ENCODE measurements around the gene TMEM45B. TPM values are rescaled to one million over a fixed set of nuclear protein-coding genes. Genes with fewer than 3 reads are reported as not detected.

Gene TMEM45B
- 0.06 to 0.13 TPM (median 0.08 TPM) in 5 replicates for total RNA-seq (2022; extraction: Qiagen RNA extraction)

DNA sequence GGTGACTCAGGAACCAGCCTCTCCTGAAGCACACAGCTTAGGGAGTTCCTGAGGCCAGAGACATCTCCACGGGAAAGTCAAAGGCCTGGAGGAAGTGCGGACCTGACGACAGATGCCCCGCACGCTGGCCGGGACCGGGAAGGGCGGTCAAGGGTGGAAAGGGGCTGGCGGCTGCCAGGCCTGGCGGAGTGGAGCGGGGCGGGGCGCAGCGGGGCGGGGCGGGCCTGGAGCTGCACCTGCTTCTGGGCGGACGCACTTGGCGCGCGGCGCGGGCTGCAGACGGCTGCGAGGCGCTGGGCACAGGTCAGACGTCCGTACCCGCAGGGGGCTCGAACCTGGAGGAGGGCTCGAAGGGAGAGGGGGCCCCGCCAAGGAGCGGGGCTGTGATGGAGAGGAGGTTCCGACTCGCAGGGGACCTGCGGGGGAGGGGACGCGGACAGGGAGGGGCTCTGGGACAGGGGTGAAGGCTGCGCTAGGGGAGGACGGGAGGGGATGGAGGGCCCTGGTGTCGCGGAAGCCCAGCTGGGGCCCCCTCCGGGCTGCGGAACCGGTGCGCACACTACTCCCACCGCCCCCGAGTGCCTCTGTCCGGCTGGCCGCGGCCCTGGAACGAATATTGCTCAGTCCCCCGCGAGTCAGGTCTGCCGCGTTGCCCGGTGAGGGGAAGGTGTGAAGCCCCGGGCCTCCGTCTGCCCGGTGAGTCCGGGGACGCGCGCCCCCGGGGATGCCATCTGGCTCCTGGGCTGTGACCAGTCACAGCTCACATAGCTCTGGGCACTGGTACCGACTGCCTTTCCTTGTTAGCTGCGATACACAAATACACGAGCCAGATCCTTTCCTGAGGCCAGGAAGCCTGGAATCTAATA, at the start of gene TMEM45B:
Gene TMEM45B, plus strand, starts transcription at position 253 of the 866 bp plus-strand sequence. CDS start 36,635 bp downstream, outside the sequence.

DNA sequence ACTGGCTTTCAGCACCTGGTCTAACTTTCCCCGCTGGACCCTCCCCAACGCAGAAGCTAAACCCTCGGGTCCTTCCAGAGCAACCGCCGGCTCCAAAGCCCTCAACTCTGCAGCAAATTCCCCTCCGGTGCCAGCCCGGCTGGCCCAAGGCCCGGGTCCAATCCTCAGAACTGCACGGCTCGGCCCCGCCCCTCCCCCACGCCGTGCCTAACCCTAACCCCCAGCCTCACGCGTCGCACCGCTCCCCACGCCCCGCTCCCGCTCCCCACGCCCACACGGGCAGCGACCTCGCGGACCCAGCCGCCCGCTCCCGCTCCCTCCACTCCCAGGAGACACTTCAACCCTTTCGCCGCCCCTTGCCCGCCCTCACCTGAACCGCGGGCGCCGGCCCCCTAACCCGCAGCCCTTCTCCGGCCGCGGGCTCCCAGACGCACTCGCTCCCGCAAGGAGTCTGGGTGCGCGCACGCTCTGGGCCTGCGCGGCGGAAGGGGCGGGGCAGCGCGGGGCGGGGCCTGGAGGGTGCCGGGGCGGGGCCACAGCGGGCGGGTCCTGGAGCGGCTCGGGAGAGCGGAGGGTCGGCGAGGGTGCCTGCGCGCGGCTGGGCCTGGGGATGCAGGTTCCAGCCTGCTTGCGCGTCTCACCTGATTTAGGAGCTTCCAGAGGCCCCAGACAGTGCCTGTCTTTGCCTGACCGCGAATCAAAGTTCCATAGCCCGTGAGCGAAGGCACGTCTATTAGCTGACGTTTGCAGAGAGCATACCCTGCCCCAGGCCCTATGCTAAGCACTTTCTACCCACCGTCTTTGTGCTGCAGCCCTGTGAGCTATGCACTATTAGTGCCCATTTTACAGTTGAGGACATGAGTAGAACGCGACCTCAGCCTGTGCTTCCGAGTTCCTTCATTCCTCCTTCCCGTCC, 79.7 kb downstream of the TMEM45B start, which contains the start of gene NFRKB:
Gene NFRKB, minus strand, starts transcription at position 453 of the 916 bp plus-strand sequence. CDS start 2,729 bp downstream, outside the sequence.

Other genes starting within 250 kb of the TMEM45B start
- 10.5 to 12.7 TPM (median 12.1 TPM) in 5 replicates for gene NFRKB, start 79.7 kb downstream of the TMEM45B start, total RNA-seq (2022; extraction: Qiagen RNA extraction)
- gene PRDM10, start 187.0 kb downstream of the TMEM45B start, total RNA-seq (2022; extraction: Qiagen RNA extraction) = 1.4 to 1.7 TPM (median 1.6 TPM) in 5 replicates

Measured in A549 treated with AZD2906 at 1 μM for 4 hours (cell line).